C4-2B (cell line): ENCODE results near the gene PUS10.

Experiments used
- ZFX ChIP-seq: fragments of 450-650 bp; IDR thresholded peaks from 2 replicates; pipeline ENCODE4 v1.6.1; 2017
- TF ChIP-seq, protein P1 (sequence below): fragments of 450-650 bp; conservative IDR thresholded peaks from 2 replicates; pipeline ENCODE4 v1.5.1; 2017; ENCODE audit warnings: mild to moderate bottlenecking

DNA sequence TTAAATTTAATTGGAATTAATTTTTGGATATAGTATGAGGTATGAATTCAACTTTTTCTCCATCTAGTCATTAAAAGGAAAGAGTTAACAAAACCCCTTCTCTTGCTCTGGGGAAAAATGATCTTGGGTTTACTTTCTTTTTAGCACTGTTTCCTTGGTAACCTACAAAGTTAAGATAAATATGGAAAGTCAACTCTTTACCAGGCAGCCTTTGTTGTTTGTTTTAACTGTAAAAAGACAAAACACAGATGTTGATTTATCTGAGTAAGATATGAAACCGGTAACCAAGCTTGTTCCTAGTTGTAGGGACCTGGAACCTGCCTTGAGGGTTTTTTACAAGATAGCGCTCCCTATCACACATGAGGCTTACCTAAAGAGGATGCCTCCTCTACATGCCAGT lies 37.5 kb upstream of the PUS10 start:
- TF ChIP-seq, protein P1, sequence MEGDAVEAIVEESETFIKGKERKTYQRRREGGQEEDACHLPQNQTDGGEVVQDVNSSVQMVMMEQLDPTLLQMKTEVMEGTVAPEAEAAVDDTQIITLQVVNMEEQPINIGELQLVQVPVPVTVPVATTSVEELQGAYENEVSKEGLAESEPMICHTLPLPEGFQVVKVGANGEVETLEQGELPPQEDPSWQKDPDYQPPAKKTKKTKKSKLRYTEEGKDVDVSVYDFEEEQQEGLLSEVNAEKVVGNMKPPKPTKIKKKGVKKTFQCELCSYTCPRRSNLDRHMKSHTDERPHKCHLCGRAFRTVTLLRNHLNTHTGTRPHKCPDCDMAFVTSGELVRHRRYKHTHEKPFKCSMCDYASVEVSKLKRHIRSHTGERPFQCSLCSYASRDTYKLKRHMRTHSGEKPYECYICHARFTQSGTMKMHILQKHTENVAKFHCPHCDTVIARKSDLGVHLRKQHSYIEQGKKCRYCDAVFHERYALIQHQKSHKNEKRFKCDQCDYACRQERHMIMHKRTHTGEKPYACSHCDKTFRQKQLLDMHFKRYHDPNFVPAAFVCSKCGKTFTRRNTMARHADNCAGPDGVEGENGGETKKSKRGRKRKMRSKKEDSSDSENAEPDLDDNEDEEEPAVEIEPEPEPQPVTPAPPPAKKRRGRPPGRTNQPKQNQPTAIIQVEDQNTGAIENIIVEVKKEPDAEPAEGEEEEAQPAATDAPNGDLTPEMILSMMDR, result no peak
- TF ChIP-seq ZFX, result no peak
